Endodermal cell (in vitro differentiated cells): Measurements from ENCODE around the gene LOXHD1. TPM values are rescaled to one million over a fixed set of nuclear protein-coding genes. Genes with fewer than 3 reads are reported as not detected.

ENCODE experiments used
- DNase-seq: peaks from one replicate; pipeline ENCODE4 v3.0.0-alpha.2; 2017
- H3K27ac ChIP-seq: 2 replicates; pipeline ENCODE4 v1.5.1; 2013; ENCODE audit warnings: mild to moderate bottlenecking, low read depth, low read length, moderate library complexity
- H3K27me3 ChIP-seq: 2 replicates; pipeline ENCODE4 v1.6.1; 2013; ENCODE audit warnings: mild to moderate bottlenecking, low read length, moderate library complexity; ENCODE audit not compliant: insufficient read depth, control insufficient read depth, poor library complexity, severe bottlenecking
- H3K36me3 ChIP-seq: 2 replicates; pipeline ENCODE4 v1.7.0; 2013; ENCODE audit warnings: mild to moderate bottlenecking, low read length, moderate library complexity; ENCODE audit not compliant: control insufficient read depth, insufficient read depth
- H3K4me1 ChIP-seq: one replicate; pipeline ENCODE4 v1.7.0; 2013; ENCODE audit warnings: low read length; ENCODE audit not compliant: control insufficient read depth, insufficient read depth
- H3K4me3 ChIP-seq: 2 replicates; pipeline ENCODE4 v1.5.1; 2013; ENCODE audit warnings: mild to moderate bottlenecking, low read length, moderate library complexity
- H3K9ac ChIP-seq: 2 replicates; pipeline ENCODE4 v1.6.1; 2013; ENCODE audit warnings: mild to moderate bottlenecking, low read length, moderate library complexity; ENCODE audit not compliant: poor library complexity, severe bottlenecking; ENCODE audit errors: extremely low read depth
- H3K9me3 ChIP-seq: 2 replicates; pipeline ENCODE4 v1.6.1; 2013; ENCODE audit warnings: mild to moderate bottlenecking, low read length, moderate library complexity; ENCODE audit not compliant: control insufficient read depth
- H3K27ac Mint-ChIP-seq: 2 replicates; pipeline ENCODE4 v1.8.0; 2020; ENCODE audit warnings: mixed read lengths
- H3K27me3 Mint-ChIP-seq: 2 replicates; pipeline ENCODE4 v1.8.0; 2021; ENCODE audit warnings: mild to moderate bottlenecking, mixed read lengths; ENCODE audit not compliant: insufficient read depth
- H3K36me3 Mint-ChIP-seq: 2 replicates; pipeline ENCODE4 v1.8.0; 2020; ENCODE audit warnings: low read depth, mixed read lengths
- H3K4me1 Mint-ChIP-seq: 2 replicates; pipeline ENCODE4 v1.8.0; 2020; ENCODE audit warnings: mixed read lengths
- H3K4me3 Mint-ChIP-seq: 2 replicates; pipeline ENCODE4 v1.8.0; 2020; ENCODE audit warnings: mild to moderate bottlenecking, moderate library complexity, mixed read lengths
- H3K9me3 Mint-ChIP-seq: 2 replicates; pipeline ENCODE4 v1.8.0; 2020; ENCODE audit warnings: mild to moderate bottlenecking, mixed read lengths
- WGBS, 2 experiments: methylation state at CpG; one replicate each; pipeline versions ENCODE4 v1.1.5 to v1.1.7; 2013; ENCODE audit warnings: missing lambda C conversion rate in 2 of 2, mixed read lengths in 1 of 2; ENCODE audit not compliant: insufficient coverage in 1 of 2, insufficient read length in 1 of 2; 5-methylcytosine and 5-hydroxymethylcytosine counted together
- total RNA-seq, 2 donors: library from RNA; stranded (reverse); fragmentation: NEBNext Ultra II Directional in 1 of 2; extraction: Animal tissue kit (Norgen Biotek cat#: 25700) in 1 of 2; gene quantifications; 2 replicates in 1 of 2; 3 replicates in 1 of 2; pipeline ENCODE4 v1.2.1, GENCODE V29; 2021
- TF ChIP-seq, protein P1 (sequence below): fragments of 200-600 bp; sonication (generic); conservative IDR thresholded peaks from 2 replicates; pipeline ENCODE4 v1.5.0; 2021; ENCODE audit warnings: antibody characterized with exemption, mild to moderate bottlenecking

Gene LOXHD1
- total RNA-seq, 2 donors from 2014 or later, result 2.1 TPM; not detected in 1

DNA sequence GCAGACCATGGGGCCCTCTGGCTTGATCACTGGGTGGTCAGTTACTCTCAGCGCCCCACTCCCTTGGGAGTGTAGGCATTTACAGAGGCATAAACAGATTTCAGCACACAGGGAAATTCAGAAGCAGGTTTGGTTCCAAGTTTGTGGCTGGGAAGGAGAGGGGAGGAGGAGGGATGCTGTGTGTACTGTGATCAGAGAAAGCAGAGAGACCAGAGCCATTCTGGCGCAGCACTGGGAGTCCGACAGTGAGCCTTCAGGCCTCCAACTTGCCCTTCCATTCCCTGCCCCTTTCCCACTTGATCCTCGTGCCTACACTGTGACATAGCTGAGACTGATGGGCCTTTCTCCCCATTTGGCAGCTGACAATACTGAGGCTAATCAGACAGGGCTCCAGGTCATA lies 47.8 kb upstream of the LOXHD1 start:
- Histone ChIP-seq H3K27me3 (no peaks in the 10 kb centered on the region), H3K36me3 (no peaks in the 10 kb centered on the region), H3K4me3 (no peak overlapping the region), H3K27ac (no peak overlapping the region), H3K9me3 (no peaks in the 10 kb centered on the region), H3K4me1 (no peaks in the 10 kb centered on the region), H3K9ac (no peak overlapping the region)
- H3K9me3 Mint-ChIP-seq, result no peaks in the 10 kb centered on the region
- H3K27me3 Mint-ChIP-seq, result no peaks in the 10 kb centered on the region
- no peaks in the 10 kb centered on the region for H3K36me3 Mint-ChIP-seq
- DNase-seq, result no peak
- H3K4me1 Mint-ChIP-seq, result peaks cover 11% of the 10 kb centered on the region
- no peak overlapping the region for H3K4me3 Mint-ChIP-seq
- TF ChIP-seq, protein P1, sequence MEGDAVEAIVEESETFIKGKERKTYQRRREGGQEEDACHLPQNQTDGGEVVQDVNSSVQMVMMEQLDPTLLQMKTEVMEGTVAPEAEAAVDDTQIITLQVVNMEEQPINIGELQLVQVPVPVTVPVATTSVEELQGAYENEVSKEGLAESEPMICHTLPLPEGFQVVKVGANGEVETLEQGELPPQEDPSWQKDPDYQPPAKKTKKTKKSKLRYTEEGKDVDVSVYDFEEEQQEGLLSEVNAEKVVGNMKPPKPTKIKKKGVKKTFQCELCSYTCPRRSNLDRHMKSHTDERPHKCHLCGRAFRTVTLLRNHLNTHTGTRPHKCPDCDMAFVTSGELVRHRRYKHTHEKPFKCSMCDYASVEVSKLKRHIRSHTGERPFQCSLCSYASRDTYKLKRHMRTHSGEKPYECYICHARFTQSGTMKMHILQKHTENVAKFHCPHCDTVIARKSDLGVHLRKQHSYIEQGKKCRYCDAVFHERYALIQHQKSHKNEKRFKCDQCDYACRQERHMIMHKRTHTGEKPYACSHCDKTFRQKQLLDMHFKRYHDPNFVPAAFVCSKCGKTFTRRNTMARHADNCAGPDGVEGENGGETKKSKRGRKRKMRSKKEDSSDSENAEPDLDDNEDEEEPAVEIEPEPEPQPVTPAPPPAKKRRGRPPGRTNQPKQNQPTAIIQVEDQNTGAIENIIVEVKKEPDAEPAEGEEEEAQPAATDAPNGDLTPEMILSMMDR, result no peak
- H3K27ac Mint-ChIP-seq, result no peak overlapping the region
- WGBS, 2 experiments, result 86 to 90% methylated on average over 3 to 4 of the region's 4 CpGs

- Histone ChIP-seq H3K27me3 (no peaks in the 10 kb centered on the region), H3K4me3 (no peak overlapping the region), H3K4me1 (no peaks in the 10 kb centered on the region), H3K9ac (no peak overlapping the region), H3K27ac (no peak overlapping the region), H3K36me3 (no peaks in the 10 kb centered on the region), H3K9me3 (no peaks in the 10 kb centered on the region)
- 91 to 94% methylated on average over 6 to 7 of the region's 7 CpGs for WGBS, 2 experiments
- H3K36me3 Mint-ChIP-seq, result no peaks in the 10 kb centered on the region
- no peak overlapping the region for H3K27ac Mint-ChIP-seq
- no peak for DNase-seq
- H3K4me1 Mint-ChIP-seq, result peaks cover 11% of the 10 kb centered on the region
- no peaks in the 10 kb centered on the region for H3K27me3 Mint-ChIP-seq
- H3K4me3 Mint-ChIP-seq, result no peak overlapping the region
- no peaks in the 10 kb centered on the region for H3K9me3 Mint-ChIP-seq
- TF ChIP-seq, protein P1, result no peak
These were observed 47.2 kb upstream of the LOXHD1 start for GRCh38 chr18:46704189-46704588.

DNA sequence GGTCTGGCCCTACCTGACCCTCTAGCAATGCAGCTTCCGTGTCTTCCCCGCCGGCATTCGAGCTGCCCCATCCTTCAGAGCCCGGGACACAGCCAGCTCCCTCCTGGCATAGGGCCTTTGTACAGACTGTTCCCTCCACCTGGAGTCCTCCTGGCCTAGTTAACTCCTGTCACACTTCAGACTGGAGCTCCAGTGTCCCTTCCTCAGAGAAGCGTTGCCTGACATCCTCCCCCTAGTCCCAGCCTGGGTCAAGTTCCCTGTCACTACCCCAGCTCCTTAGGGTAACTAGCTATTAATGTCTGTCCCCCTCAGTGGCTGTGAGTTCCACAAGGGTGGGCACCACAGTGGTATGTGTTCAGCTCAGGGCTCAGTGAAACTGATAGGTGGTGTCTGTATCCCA lies 45.5 kb upstream of the LOXHD1 start:
- Mint-ChIP-seq H3K9me3 (peaks cover 6% of the 10 kb centered on the region), H3K27ac (no peak overlapping the region), H3K27me3 (peaks cover 2% of the 10 kb centered on the region), H3K4me1 (peaks cover 10% of the 10 kb centered on the region), H3K36me3 (no peaks in the 10 kb centered on the region), H3K4me3 (no peak overlapping the region)
- no peak overlapping the region for H3K27ac ChIP-seq
- H3K9me3 ChIP-seq, result no peaks in the 10 kb centered on the region
- H3K9ac ChIP-seq, result no peak overlapping the region
- H3K36me3 ChIP-seq, result no peaks in the 10 kb centered on the region
- no peak overlapping the region for H3K4me3 ChIP-seq
- no peaks in the 10 kb centered on the region for H3K4me1 ChIP-seq
- 92 to 94% methylated on average over 5 to 6 of the region's 6 CpGs for WGBS, 2 experiments
- TF ChIP-seq, protein P1, result no peak
- DNase-seq, result no peak
- no peaks in the 10 kb centered on the region for H3K27me3 ChIP-seq
